Daoy (cell line): ENCODE results near the gene ACBD5. TPM values are rescaled to one million over a fixed set of nuclear protein-coding genes. Genes with fewer than 3 reads are reported as not detected.

ENCODE experiments used
- DNase-seq: peaks from one replicate; pipeline ENCODE4 v3.0.0-alpha.2; 2015; ENCODE audit warnings: low read depth
- total RNA-seq: library from RNA; depleted of rRNA; stranded (reverse); fragments of >200 nt; shearing (Covaris generic); gene quantifications from 2 replicates; pipeline ENCODE4 v1.2.3, GENCODE V29; 2014; rRNA removed

The ACBD5 gene
- total RNA-seq, 1 experiment from 2014 or later, result 16.9 TPM

GRCh38 chr10:27152687-27153086 is 87.9 kb downstream of the ACBD5 start:
- DNase-seq, result no peak

- no peak for DNase-seq
Observed at GRCh38 chr10:27150261-27150660, 90.3 kb downstream of the ACBD5 start.

- DNase-seq, result no peak
Observed at GRCh38 chr10:27147701-27148100, 92.9 kb downstream of the ACBD5 start.

GRCh38 chr10:27145937-27146336 is 94.7 kb downstream of the ACBD5 start:
- no peak for DNase-seq

Other genes starting within 250 kb of the ACBD5 start
- gene ANKRD26, start 140.3 kb downstream of the ACBD5 start, total RNA-seq, result 4.2 and 5.1 TPM in 2 replicates
- gene YME1L1, start 86.4 kb downstream of the ACBD5 start, total RNA-seq, result 101 and 126 TPM in 2 replicates
- 15.1 and 15.3 TPM in 2 replicates for gene MASTL, start 85.4 kb downstream of the ACBD5 start, total RNA-seq